Osteocyte (in vitro differentiated cells): ENCODE results near the gene PAM16. TPM values are rescaled to one million over a fixed set of nuclear protein-coding genes. Genes with fewer than 3 reads are reported as not detected.

Experiments used
- DNase-seq: peaks from one replicate; pipeline ENCODE4 v3.0.0; 2021; ENCODE audit warnings: mixed read lengths; ENCODE audit not compliant: unreplicated experiment; ENCODE audit errors: extremely low spot score
- H3K27ac Mint-ChIP-seq: one replicate; pipeline ENCODE4 v1.8.0; 2021; ENCODE audit warnings: mild to moderate bottlenecking, mixed read lengths; ENCODE audit not compliant: unreplicated experiment
- H3K27me3 Mint-ChIP-seq: one replicate; pipeline ENCODE4 v1.8.0; 2021; ENCODE audit warnings: mixed read lengths; ENCODE audit not compliant: unreplicated experiment
- H3K36me3 Mint-ChIP-seq: one replicate; pipeline ENCODE4 v1.8.0; 2021; ENCODE audit warnings: mixed read lengths; ENCODE audit not compliant: unreplicated experiment
- H3K4me1 Mint-ChIP-seq: one replicate; pipeline ENCODE4 v1.8.0; 2021; ENCODE audit warnings: mixed read lengths; ENCODE audit not compliant: unreplicated experiment
- H3K4me3 Mint-ChIP-seq: one replicate; pipeline ENCODE4 v1.8.0; 2021; ENCODE audit warnings: mild to moderate bottlenecking, moderate library complexity, mixed read lengths; ENCODE audit not compliant: unreplicated experiment
- H3K9me3 Mint-ChIP-seq: one replicate; pipeline ENCODE4 v1.8.0; 2021; ENCODE audit warnings: mixed read lengths; ENCODE audit not compliant: unreplicated experiment
- total RNA-seq: library from RNA; stranded (reverse); gene quantifications from 2 replicates; pipeline ENCODE4 v1.2.1, GENCODE V29; 2021
- TF ChIP-seq, protein P1 (sequence below): fragments of 200-600 bp; sonication (generic); IDR thresholded peaks from 2 replicates; pipeline ENCODE4 v1.5.0; 2021; ENCODE audit warnings: antibody characterized with exemption, mild to moderate bottlenecking, moderate library complexity

The PAM16 gene
- total RNA-seq, 1 donor from 2014 or later, result 21.0 TPM

GRCh38 chr16:4385066-4385788 is 34.1 kb upstream of the PAM16 start:
- TF ChIP-seq, protein P1, sequence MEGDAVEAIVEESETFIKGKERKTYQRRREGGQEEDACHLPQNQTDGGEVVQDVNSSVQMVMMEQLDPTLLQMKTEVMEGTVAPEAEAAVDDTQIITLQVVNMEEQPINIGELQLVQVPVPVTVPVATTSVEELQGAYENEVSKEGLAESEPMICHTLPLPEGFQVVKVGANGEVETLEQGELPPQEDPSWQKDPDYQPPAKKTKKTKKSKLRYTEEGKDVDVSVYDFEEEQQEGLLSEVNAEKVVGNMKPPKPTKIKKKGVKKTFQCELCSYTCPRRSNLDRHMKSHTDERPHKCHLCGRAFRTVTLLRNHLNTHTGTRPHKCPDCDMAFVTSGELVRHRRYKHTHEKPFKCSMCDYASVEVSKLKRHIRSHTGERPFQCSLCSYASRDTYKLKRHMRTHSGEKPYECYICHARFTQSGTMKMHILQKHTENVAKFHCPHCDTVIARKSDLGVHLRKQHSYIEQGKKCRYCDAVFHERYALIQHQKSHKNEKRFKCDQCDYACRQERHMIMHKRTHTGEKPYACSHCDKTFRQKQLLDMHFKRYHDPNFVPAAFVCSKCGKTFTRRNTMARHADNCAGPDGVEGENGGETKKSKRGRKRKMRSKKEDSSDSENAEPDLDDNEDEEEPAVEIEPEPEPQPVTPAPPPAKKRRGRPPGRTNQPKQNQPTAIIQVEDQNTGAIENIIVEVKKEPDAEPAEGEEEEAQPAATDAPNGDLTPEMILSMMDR, result no peak

DNA sequence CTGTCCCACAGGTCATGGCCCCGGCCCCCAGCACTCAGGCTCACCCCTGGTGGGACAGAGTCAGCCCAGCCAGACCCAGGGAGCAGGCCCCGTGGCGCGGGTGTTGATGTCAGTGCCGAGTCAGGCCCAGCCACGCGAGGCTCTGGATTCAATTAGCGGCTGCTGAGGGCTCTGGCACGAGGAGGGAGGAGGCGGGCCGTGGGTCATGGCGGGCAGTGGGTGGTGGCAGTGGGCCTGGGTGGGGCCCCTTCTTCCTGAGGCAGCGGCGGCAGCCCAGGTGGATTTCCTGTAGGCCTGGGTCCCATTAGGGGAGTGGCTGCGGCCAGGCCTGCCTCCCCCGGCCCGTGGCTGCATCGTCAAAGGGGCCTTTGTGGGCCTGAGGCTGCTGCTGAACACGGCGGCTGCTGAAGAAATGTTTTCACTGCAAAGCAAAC is 33.4 kb upstream of the PAM16 start:
- H3K36me3 Mint-ChIP-seq, result peaks cover 3% of the 10 kb centered on the region
- H3K27me3 Mint-ChIP-seq, result no peaks in the 10 kb centered on the region
- H3K27ac Mint-ChIP-seq, result peak overlapping the region; percentile 87
- no peaks in the 10 kb centered on the region for H3K9me3 Mint-ChIP-seq
- peak; percentile 92 for DNase-seq
- TF ChIP-seq, protein P1, result no peak
- H3K4me3 Mint-ChIP-seq, result no peak overlapping the region
- peaks cover 84% of the 10 kb centered on the region for H3K4me1 Mint-ChIP-seq

More at GRCh38 chr16:4385066-4385788, 34.1 kb upstream of the PAM16 start:
- Mint-ChIP-seq H3K4me1 (peaks cover 86% of the 10 kb centered on the region), H3K36me3 (peaks cover 3% of the 10 kb centered on the region), H3K9me3 (no peaks in the 10 kb centered on the region), H3K27ac (peak overlapping the region; percentile 87), H3K4me3 (no peak overlapping the region), H3K27me3 (no peaks in the 10 kb centered on the region)
- no peak for DNase-seq

GRCh38 chr16:4383591-4384444 is 32.7 kb upstream of the PAM16 start:
- Mint-ChIP-seq H3K36me3 (peaks cover 3% of the 10 kb centered on the region), H3K27me3 (no peaks in the 10 kb centered on the region), H3K9me3 (no peaks in the 10 kb centered on the region), H3K27ac (peak overlapping the region; percentile 87), H3K4me3 (no peak overlapping the region), H3K4me1 (peaks cover 81% of the 10 kb centered on the region)
- TF ChIP-seq, protein P1, result no peak
- DNase-seq, result no peak

DNA sequence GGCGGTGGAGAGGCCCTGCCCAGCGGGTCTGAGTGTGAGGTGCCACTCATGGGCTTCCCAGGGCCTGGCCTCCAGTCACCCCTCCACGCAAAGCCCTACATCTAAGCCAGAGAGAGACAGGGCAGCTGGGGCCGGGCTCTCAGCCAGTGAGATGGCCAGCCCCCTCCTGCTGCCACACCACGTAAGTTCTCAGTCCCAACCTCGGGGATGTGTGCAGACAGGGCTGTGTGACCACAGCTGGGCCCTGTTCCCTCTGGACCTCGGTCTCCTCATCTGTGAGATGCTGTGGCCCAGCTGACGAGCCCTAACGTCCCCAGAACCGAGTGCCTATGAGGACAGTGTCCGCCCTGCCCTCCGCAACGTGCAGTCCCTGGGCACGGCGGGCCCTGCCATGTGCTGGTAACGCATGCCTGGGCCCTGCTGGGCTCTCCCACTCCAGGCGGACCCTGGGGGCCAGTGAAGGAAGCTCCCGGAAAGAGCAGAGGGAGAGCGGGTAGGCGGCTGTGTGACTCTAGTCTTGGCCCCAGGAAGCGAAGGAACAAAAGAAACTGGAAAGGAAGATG is 31.8 kb upstream of the PAM16 start:
- Mint-ChIP-seq H3K4me3 (no peak overlapping the region), H3K9me3 (no peaks in the 10 kb centered on the region), H3K27ac (peak overlapping the region; percentile 87), H3K36me3 (peaks cover 3% of the 10 kb centered on the region), H3K4me1 (peaks cover 78% of the 10 kb centered on the region), H3K27me3 (no peaks in the 10 kb centered on the region)
- DNase-seq, result no peak
- TF ChIP-seq, protein P1, result no peak
